NCI-H524 (cell line): ENCODE results near the gene GRID1.
A peak's percentile ranks its signal among the peaks of the same experiment; 100 is the strongest.

ENCODE experiments used
- DNase-seq, 2 experiments: peaks; one replicate each; lab custom pipeline; 2025; lab: John Stamatoyannopoulos, UW

GRID1 gene

DNA sequence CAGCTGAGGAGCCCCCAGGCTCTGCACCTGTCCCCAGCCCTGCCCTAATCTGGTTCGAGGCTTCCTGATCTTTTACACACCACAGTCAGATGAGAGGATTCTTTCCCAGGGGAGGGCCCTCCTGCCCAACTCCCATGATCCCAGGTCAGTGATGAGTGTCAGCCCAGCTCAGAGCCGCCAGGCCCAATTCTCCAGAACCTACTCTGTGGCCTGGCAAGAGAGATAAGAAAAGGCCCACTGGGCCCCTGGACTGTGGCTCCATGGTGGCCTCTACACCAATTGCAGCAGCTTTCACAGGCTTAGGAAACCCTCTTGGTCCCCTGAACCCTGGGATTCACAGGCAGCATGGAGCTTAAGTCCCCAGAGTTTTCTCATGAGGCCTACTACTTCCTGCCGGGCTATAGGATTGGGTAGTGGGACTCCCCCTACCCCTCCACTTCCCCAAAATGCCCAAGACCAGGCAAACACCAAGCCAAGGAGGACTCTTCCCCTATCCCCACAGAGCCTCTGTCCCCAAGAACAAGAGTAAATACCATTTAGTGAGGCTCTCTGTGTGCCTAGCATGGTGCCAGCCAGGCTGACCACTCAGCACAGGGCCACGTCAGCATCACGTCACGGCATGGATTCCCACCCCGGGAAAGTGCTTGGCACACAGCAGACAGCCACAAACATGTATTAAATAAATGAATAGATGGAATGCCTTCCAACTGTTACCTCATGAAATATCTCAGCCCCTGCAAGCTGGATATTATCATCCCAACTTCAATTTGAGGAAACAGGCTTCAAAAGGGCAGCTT, 100.0 kb downstream of the GRID1 start:
- DNase-seq, result no peak

DNA sequence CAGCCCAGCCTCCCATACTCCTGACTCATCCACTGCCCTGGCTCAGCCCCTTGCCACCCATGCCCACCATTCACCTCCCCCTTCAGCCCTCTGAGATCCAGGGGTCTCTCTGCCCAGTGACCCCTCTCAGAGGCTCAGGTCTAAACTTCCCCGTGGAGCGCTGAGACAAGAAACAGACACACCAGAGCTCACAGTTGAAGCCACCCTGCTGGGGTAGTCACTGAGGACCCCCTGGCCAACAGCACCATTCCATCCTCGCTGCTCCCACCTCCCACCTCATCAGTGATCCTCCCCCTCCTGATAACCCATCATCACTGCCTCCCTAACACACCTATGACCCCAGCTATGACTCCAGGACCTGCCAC, 100.7 kb downstream of the GRID1 start:
- no peak for DNase-seq

DNA sequence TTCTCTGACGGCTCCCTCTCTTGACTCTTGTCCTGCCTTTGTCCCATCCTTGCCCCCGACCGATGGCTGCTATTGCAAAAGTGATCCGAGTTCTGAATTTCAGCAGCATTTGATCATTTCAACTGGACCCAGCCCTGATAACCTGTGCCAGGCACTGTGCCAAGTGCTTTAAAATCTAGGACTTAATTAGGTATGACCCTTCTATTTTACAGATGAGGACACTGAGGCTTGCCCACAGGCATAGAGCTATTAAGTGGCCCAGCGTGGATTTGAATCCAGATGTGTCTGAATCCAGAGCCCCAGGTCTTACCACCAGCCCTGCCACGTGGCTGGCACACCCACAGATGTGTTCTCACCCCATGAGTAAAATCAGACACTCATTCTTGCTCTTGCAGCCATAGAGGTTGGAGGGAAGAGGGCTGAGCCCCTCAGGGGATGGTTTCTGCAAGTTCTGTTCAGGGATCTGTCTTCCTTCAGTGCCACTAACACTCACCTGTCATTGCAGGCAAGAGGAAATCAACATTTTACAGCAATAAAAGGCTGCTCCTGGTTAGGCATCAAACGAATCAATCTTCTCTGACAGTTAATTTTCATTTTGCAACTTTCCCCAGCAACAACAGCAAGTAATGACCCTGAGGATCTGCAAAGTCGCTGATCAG, 101.2 kb downstream of the GRID1 start:
- no peak for DNase-seq

DNA sequence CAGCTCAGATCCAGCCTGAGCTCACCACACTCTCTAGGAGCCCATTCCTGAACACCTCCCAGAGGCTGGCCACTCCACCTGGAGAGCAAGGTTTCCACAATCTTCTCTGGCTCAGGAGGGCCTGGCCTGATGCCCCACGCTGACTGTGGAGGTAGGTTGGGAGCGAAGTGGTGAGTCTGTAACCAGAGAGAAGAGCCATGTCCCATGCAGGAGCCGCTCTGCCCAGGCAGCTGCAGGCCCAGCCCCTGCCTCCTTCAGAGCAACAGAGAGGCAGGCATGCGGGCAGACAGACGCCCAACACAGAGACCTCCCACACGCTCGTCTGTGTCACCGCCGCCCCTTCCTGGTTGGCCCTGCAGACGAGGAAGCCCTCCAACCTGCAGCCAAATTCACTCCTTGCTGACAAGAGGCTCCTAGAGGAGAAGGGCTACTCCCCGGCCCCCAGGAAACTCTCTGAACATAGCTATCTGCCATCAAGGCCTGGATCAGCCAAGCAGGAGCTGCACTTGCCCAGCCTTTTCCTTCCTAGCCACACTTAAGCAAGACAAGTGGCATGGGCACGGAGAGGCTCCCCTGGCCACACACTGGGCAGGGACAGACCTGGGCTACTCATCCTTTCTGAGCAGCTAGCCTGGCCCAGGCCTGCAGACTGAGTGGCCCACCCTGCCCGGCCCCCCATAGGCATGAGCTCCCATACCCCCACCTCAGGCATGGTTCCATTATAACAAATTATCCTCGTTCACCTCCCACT, 101.9 kb downstream of the GRID1 start:
- no peak for DNase-seq

DNA sequence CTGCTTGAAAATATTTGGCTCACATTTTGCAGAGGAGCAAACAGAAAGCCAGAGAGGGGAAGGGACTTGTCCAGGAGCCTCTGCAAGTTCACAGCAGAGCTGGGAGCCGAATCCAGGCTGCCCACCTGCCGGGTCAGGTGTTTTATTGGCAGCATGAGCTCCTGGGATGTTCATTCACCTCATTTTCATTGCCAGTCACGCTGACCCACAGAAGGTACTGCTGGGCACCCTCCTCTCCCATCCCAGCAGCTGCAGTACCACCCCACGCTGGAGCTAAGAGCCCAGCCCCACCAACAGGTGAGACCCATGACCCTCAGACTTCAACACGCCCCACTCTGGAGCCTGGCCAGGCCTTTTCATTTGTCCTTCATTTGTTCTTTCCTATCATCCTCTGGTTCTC, 102.7 kb downstream of the GRID1 start:
- no peak for DNase-seq

DNA sequence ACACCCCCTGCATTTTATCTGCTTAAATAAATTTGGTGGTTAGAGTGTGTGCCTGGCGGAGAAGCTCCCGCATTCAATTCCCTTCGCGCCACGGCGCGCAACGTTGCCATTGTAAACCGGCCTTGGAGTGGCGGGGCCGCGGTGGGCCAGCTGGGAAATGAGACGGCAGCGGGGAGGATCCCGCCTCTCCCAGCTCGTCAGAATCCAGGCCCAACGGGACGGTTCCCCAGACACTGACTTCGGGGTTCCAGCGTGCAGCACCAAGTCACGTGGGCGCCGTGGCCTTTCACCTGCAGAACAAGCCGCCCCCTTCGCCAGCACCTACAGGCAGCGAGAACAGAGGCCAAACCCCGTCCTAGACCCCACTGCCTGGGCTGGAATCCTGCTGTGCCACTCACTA, 103.4 kb downstream of the GRID1 start:
- DNase-seq, result no peak

DNA sequence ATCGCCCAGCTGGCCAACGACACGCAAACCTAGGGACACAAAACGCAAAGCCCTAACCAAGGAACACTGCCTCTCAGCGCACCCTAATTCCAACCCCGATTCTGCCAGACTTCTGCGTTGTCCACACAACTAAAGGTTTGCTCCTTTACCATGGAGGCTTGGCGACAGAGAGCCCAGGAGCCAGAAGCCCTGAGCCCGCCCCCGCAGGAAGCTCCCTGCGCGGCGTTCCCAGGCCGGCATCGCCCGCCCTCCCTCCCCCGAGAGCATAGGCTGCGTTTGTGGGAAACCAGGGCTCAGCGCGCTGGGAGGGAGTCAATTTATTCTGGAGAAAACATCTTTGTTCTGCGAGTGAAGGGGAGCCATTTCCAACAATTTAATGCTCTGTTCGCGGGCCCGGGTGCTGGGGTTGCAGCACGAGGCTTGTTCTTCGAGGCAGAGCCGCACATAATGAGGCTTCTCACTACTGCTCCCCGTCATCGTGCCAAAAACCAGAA, 103.9 kb downstream of the GRID1 start:
- DNase-seq, result no peak

DNA sequence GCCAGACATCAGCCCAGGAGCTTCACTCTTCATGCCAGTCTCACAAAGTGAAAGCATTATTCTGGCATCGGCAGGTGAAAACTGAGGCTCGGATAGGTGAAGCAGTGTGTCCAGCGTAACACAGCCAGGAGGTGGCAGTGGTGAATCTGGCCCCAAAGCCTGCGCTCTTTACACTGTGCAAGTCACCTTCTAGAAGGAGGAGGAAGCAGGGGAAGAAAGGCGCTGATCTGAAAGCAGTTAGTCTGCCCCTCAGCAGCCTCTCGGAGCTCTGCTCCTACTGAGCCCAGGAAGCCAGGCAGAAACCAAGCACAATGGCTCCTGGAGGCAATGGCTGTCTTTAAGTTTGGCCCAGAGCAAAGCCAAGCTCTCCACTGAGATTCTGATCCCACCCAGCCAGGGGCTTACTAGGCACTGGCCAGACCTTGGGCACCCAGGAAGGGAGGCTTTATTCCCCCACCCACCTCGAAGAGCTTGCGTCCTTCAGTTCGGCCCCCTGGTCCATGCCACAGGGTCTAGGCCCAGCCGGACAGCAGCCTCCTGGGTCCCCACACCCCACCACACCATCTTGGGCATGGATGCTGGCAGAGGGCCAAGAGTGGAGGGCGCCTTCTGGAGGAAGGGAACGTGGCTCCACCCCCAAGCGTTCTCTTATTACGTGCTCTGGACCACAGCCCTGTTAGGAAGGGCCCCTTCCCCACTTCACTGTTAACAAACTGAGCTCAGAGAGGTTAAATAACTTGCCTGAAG, 104.5 kb downstream of the GRID1 start:
- DNase-seq, result no peak

DNA sequence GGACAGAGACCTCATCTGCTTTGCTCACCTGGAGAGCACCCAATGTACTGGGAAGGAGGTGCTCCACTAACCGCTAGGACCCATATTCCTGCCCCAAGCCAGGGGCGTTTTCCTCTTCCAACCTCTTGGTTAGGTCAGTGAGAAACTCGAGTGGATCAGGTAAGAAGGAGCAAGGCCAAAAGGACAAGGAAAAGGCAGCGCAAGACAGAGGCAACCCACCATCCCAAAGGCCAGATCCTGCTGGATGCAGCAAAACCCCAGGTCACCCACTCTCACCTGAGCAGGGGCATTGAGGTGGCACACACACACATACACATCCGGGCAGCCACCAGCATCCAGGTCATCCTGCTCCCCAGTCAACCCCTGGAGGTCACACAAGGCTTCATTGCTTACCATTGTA, 105.1 kb downstream of the GRID1 start:
- no peak for DNase-seq

DNA sequence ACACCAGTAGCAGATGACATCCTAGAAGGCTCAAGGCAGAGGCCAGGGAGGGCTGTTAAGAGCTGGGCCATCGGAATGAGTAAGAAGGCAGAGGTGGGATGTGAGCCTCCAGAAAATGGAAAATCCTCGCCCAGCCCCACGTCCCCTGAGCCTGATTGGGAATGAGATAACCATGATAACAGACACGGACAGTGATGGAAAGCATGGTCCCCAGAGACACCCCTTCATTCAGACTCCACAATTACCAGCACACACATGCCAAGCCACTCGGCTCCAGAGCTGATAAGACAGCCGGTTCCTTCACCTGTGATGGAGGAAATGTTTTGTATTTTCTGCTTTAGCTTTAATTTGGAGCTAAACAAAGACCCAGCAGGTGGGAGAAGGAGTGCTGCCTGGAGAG, 106.0 kb downstream of the GRID1 start:
- no peak for DNase-seq

DNA sequence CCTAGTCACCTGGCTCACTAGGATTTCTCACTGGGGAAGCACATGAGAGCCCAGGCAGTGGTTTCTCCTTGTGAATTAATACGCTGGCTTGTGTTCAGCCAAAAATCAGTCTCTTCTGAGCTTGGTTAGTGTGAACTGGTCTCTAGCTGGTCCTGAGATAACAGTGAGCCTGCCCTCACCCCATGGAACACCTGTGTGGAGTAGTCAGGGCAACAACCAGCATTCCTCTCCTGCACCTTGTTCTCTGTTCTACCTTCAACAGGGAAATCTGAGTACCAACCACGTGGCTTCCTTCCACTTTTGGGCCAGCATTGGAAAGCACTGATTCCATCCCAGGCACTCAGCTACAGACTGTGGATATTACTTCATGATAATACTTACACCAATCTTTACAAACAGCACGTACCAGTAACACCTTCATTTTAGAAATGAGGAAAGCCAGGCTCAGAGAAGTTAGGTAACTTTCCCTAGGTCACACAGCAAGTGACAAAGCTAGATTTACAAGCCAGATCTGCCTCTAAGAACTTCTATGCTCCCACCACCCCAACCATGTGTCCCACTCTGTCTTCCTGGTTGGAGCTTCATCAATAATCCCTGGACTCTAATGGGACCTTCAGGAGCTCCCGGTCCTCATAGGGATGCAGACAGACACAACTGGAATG, 106.6 kb downstream of the GRID1 start:
- DNase-seq, result no peak

DNA sequence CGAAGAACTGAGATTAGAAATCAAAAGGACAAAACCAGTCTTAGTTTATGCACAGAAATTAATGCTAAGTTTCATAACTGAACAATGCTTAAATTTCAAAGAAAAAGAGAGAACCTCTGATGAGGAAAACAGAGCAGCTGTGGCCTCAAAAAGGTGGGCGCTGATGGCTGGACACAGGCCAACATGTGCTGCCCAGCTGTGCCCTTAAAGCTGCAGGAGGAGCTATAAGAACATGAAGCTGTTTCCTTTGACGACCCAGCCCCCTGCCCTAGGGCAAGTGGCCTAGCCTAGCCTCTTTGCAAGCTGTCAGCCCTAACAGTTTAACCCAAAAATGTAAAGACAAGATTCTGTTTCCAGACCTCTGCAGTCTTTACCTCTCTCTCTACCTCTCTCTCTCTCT, 107.7 kb downstream of the GRID1 start:
- DNase-seq, result no peak

DNA sequence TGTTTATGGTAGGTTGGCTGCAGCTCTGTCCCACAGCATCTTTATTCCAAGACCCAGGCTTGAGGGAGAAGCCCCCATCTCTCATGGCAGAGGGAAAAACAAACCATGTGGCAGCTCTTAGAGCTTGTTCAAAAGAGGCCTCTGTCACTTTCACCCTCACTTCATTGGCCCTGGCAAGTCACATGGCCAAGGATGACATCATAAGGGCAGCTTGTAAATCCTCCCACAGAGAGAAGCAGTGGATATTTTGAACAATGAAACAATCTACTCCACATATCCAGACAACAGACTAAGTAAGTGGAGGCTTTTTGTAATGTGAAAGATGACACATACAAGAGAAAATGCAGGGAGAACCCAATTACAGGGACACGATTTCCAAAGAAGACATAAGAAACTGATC, 108.1 kb downstream of the GRID1 start:
- no peak for DNase-seq

DNA sequence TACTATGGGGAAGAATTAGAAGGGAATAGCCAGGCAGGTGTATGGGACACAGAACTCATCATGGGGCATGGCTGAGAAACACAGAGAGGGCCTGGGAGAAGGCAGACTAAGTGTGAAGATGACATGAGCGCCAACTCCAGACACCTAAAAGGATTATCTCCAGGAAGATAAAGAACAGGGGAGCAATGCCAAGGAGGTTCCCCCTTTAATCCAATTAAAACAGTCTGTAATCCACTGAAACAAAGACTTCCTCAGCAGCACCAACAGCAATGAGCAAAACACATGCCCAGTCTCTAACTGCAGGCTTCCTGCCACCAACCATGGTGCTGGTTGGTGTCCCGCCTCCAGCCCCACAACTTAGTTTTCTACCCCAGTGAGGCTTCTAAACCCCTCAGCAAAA, 108.9 kb downstream of the GRID1 start:
- DNase-seq, result peak in 1 of 2 experiments; percentile 59

DNA sequence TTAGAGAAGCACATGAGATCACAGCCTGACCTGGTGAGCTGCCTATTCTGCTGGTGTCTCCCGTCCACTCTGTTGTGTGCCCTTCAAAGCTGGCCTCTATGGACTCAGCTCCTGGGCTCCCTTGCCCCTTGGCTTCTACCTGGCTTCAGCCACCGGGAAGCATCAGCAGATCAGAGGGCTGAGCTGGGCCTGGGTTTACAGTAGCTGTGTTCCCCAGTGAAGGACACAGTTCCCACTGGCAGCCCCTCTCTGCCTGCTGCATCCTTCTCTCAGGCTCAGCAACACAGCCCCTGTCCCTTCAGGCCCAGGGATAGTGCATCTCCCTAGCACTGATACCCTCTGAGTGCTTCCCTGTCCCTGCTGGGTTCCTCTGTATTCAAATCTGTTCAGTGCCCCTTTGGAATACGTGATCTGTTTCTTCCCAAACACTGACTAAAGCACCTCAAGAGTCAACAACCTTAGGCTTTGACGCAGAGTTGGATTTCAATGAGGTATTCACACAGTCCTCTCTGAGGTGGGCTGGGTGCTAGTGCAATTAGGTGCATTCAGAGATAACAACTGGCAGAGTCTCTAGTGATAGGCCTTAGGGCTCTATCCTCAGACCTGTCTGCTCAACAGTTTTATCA, 109.8 kb downstream of the GRID1 start:
- DNase-seq, result no peak

DNA sequence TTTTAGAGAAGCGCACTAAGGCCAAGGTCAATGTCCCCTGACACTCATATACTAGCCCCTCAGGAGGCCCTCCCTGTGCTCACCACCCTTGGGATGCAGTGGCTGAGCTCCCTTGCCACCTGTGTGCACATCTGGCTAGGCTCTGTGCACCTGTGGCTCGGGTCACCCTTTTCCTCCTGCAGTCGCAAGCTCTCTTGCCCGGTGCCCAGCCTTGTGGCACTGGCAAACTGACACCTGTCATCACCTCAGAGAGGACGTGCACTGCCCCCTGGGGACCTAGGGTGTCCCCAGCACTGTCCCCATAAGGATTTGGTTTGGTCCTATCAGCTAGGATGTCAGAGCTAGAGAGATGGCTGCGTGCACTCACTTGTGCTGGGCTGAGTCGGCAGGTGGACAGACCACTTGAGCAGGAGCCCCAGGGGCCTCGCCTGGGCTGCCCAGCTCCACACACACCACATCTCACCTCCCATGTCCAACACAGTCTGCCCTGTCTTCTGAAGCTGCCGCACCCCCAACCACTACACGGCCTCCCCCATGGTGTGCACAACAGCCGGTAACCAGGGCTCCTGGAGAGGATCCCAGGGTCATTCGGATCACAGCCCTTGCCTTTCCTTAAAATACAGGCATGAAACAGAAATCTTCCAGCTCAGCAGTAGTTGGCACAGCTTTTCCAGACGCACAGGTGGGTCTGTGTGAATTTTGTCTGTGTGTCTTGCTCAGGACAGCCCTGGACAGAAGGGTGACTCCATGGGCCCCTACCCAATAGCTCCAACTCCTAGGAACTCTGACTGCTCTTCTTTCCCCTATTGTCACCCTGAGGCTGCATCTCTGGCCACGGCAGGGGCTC, 111.0 kb downstream of the GRID1 start:
- DNase-seq, result no peak

DNA sequence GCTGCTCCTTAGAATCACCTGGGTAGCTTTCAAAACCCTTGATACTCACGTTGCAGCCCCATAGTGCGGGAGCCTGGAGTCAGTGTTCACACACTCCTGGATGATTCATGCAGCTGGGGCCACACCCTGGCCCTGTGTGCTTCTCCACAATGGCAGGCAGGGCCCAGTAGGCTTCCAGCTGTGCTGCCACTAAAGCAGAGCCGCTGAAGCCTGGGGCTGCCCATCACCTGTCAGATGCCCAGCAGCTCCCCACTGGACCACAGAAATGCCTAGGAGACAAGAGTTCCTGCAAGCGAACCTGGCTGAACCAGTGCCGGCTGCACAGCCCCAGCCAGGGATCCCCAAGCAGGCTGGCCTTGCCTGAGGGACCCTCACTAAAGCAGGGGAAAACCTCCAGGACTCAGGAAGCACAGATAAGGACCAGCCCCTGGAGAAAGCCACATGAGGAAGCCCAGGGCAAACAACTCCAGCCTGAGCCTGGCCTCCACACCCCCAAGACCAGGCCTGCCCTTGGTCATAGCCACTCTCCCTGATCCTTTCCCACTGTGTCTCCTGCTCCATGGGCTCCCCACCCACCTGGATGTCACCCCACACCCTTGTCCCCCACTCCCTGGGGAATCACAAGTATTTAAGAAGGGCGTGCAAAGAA, 111.9 kb downstream of the GRID1 start:
- no peak for DNase-seq

DNA sequence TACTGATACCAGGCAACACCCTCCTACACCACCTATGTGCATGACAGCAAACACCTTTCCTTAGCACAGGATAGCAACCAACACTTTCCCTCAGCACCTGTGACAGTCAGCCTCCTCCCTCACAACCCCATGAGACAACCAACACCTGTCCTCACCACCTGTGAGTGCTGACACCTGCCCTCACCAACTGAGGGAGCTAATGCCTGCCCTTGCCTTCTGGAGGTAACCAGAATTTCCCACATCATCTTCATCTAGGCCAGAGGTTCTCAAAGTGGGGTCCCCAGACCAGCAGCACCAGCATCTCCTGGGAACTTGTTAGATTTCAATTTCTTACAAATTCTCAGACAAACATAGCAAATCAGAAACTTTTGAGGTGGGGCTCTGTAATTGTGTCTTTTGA, 112.5 kb downstream of the GRID1 start:
- no peak for DNase-seq
